ENCODE results near the gene AIRE.

GRCh38 chr21:44333509-44334328, 48.0 kb downstream of the AIRE start:
- TF ChIP-seq CTCF (conservative IDR thresholded peaks at IDR 0.05 in 1 of 2, IDR thresholded peaks at IDR 0.05 in 1 of 2; ENCODE audit: low read depth in 1 of 2, low read length in 2 of 2) (no peak), EZH2 (IDR thresholded peaks at IDR 0.05; ENCODE audit: low read length, missing control alignments) (no peak)

Data from fibroblast of lung (primary cell).